Esophagus muscularis mucosa (tissue), 4 donors: ENCODE data around the gene SHLD1. TPM values are rescaled to one million over a fixed set of nuclear protein-coding genes. Genes with fewer than 3 reads are reported as not detected.

Experiments used
- DNase-seq: peaks from one replicate; pipeline ENCODE4 v3.0.0-alpha.2; 2017; ENCODE audit errors: extremely low spot score
- H3K27ac ChIP-seq, 4 donors: fragments of 200-600 bp; sonication (generic); replicated peaks in 1 of 4; 1 replicate in 3 of 4; 2 replicates in 1 of 4; pipeline ENCODE4 v1.5.1; 2016 to 2019; ENCODE audit warnings: mild to moderate bottlenecking in 1 of 4
- H3K27me3 ChIP-seq, 4 donors: fragments of 200-600 bp; sonication (generic); one replicate each; pipeline versions ENCODE4 v1.5.1 to v1.6.0; 2016 to 2019
- H3K36me3 ChIP-seq, 4 donors: fragments of 200-600 bp; sonication (generic); one replicate each; pipeline ENCODE4 v1.5.1; 2016 to 2019
- H3K4me1 ChIP-seq, 4 donors: fragments of 200-600 bp; sonication (generic); one replicate each; pipeline ENCODE4 v1.5.1; 2016 to 2019
- H3K4me3 ChIP-seq, 4 donors: fragments of 200-600 bp; sonication (generic); 1 replicate in 2 of 4; 2 replicates in 2 of 4; pipeline ENCODE4 v1.5.1; 2016 to 2019; ENCODE audit warnings: mild to moderate bottlenecking in 4 of 4, moderate library complexity in 1 of 4
- H3K9me3 ChIP-seq, 4 donors: fragments of 200-600 bp; sonication (generic); 1 replicate in 3 of 4; 2 replicates in 1 of 4; pipeline ENCODE4 v1.5.1; 2016 to 2019
- EP300 ChIP-seq: sonication (generic); formaldehyde crosslinking; IDR thresholded peaks from one replicate; pipeline ENCODE4 v1.6.1; 2017; ENCODE audit warnings: antibody characterized with exemption
- POLR2A ChIP-seq: fragments of 450-650 bp; IDR thresholded peaks from one replicate; pipeline ENCODE4 v1.6.1; 2017; ENCODE audit warnings: antibody characterized with exemption, moderate library complexity, mild to moderate bottlenecking, low read depth
- POLR2AphosphoS5 ChIP-seq, 2 donors: sonication (generic); formaldehyde crosslinking; IDR thresholded peaks; one replicate each; pipeline ENCODE4 v1.6.1; 2017; ENCODE audit warnings: antibody characterized with exemption in 2 of 2
- WGBS: methylation state at CpG from one replicate; pipeline ENCODE4 v1.1.5; 2018; 5-methylcytosine and 5-hydroxymethylcytosine counted together
- intact Hi-C: fragments of 100-400 bp; cut with DNase I; formaldehyde crosslinking; loops from one replicate; pipeline ENCODE4 v1.15.1; 2023
- total RNA-seq, 4 donors: library from RNA; depleted of rRNA; stranded (reverse); fragments of >200 nt; gene quantifications; one replicate each; pipeline versions ENCODE4 v1.1.0 to v1.2.1, GENCODE V29; 2016
- TF ChIP-seq, protein P1 (sequence below), 3 experiments: fragments of 200-600 bp in 2 of 3; fragments of 450-650 bp in 1 of 3; sonication (generic) in 2 of 3; IDR thresholded peaks; one replicate each; pipeline ENCODE4 v1.5.1; 2017 to 2019; ENCODE audit warnings: antibody characterized with exemption in 3 of 3, mild to moderate bottlenecking in 2 of 3, moderate library complexity in 1 of 3

The SHLD1 gene
- total RNA-seq, 4 donors from 2014 or later: 1.7 to 4.6 (median 2.6) TPM

DNA sequence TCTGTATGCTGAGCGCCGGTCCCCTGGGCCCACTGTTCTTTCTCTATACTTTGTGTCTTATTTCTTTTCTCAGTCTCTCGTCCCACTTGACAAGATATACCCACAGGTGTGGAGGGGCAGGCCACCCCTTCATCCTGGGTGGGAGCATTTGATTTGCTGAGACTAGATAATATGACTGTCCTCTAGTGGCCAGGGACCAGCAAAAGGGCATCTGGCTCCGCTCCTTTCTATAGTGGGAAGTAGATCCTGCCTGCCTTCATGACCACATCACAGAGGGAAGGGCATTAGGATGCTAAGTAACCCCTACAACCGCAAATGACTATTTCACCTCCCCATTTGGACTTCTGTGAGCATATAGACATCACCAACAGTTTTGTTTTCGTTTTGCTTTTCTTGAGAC lies 135.7 kb downstream of the SHLD1 start:
- H3K27ac ChIP-seq: no peak overlapping the region
- TF ChIP-seq POLR2A (no peak), EP300 (no peak), POLR2AphosphoS5 (IDR thresholded peaks at IDR 0.05) (no peak)
- TF ChIP-seq, protein P1, sequence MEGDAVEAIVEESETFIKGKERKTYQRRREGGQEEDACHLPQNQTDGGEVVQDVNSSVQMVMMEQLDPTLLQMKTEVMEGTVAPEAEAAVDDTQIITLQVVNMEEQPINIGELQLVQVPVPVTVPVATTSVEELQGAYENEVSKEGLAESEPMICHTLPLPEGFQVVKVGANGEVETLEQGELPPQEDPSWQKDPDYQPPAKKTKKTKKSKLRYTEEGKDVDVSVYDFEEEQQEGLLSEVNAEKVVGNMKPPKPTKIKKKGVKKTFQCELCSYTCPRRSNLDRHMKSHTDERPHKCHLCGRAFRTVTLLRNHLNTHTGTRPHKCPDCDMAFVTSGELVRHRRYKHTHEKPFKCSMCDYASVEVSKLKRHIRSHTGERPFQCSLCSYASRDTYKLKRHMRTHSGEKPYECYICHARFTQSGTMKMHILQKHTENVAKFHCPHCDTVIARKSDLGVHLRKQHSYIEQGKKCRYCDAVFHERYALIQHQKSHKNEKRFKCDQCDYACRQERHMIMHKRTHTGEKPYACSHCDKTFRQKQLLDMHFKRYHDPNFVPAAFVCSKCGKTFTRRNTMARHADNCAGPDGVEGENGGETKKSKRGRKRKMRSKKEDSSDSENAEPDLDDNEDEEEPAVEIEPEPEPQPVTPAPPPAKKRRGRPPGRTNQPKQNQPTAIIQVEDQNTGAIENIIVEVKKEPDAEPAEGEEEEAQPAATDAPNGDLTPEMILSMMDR (IDR thresholded peaks at IDR 0.05): no peak
- 81% methylated on average over 6 of the region's 6 CpGs for WGBS
- no peaks in the 10 kb centered on the region for H3K36me3 ChIP-seq
- intact Hi-C loops: no loop called here
- H3K4me3 ChIP-seq: no peak overlapping the region
- H3K27me3 ChIP-seq: peaks cover 0 to 5% (median 0%) of the 10 kb centered on the region in 4 donors
- DNase-seq: no peak
- no peaks in the 10 kb centered on the region for H3K9me3 ChIP-seq
- H3K4me1 ChIP-seq: no peaks in the 10 kb centered on the region

DNA sequence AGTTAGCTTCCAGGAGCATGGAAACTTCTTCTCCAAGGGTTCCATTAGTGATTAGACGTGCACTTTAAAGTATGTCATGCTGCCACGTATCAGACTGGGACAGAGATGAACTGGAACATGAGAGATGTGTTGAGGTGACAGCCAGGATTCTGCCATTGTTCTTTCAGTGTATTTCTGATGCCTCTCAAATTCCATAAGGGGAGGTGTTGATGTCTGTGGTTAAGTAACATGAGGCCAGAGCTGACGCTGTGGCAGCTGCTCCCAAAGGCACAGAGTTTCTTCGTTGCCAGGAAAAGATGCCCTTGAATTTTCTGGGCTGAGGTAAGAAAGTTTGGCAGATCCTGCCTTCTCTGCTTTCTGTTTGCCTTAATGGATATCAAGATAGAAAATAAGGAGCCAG lies 136.6 kb downstream of the SHLD1 start:
- WGBS: 72% methylated on average over 4 of the region's 4 CpGs
- no peaks in the 10 kb centered on the region for H3K9me3 ChIP-seq
- intact Hi-C loops: no loop called here
- no peaks in the 10 kb centered on the region for H3K36me3 ChIP-seq
- TF ChIP-seq, protein P1 (IDR thresholded peaks at IDR 0.05): no peak
- TF ChIP-seq POLR2A (no peak), POLR2AphosphoS5 (IDR thresholded peaks at IDR 0.05) (no peak), EP300 (no peak)
- DNase-seq: no peak
- H3K27ac ChIP-seq: no peak overlapping the region
- H3K27me3 ChIP-seq: no peaks in the 10 kb centered on the region
- no peaks in the 10 kb centered on the region for H3K4me1 ChIP-seq
- no peak overlapping the region for H3K4me3 ChIP-seq

DNA sequence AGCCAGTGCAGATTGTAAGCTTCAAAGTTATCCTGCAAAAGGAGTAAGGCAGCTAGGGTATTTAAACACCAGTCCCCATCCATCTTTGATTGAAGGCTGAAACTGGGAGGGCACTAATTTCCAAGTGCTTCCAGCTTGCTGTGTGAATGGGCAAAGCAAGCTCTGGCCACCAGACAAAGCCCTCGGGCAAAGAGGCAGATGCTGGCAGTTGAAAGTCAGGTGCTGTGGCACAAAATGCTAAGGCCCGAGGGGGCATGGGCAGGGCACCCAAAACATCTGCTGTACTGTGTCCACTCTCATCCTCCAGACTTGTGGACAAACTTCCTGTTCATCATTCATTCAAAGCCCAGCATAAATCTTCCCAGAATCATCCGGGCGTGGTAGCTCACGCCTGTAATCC lies 137.2 kb downstream of the SHLD1 start:
- Histone ChIP-seq H3K4me3 (no peak overlapping the region), H3K36me3 (no peaks in the 10 kb centered on the region), H3K4me1 (no peaks in the 10 kb centered on the region), H3K27ac (no peak overlapping the region), H3K9me3 (no peaks in the 10 kb centered on the region), H3K27me3 (no peaks in the 10 kb centered on the region)
- WGBS: 81% methylated on average over 3 of the region's 5 CpGs
- intact Hi-C loops: no loop called here
- no peak for DNase-seq
- TF ChIP-seq POLR2AphosphoS5 (IDR thresholded peaks at IDR 0.05) (no peak), POLR2A (no peak), EP300 (no peak)
- TF ChIP-seq, protein P1 (IDR thresholded peaks at IDR 0.05): no peak

DNA sequence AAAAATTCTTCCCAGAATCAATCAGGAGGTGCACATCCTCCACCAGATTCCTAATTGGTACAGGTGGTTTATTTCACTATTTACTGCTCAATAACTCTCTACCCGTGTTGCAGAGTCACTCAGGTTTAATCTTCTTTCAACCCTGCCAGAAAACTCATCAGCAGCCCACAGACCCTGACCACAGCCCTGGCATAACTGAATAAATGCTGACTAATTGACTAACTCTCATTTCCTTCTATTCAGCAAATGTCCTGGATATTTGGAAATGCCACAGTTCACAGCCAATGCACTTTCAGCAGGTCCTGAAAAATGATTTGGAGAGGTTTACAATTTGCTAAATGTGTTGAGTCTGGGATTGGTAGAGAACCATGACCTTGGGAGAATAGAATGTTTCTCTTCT lies 137.8 kb downstream of the SHLD1 start:
- Histone ChIP-seq H3K4me1 (no peaks in the 10 kb centered on the region), H3K36me3 (no peaks in the 10 kb centered on the region), H3K4me3 (no peak overlapping the region), H3K27me3 (no peaks in the 10 kb centered on the region), H3K9me3 (no peaks in the 10 kb centered on the region), H3K27ac (no peak overlapping the region)
- intact Hi-C loops: no loop called here
- no peak for TF ChIP-seq POLR2A
- TF ChIP-seq, protein P1 (IDR thresholded peaks at IDR 0.05): no peak
- TF ChIP-seq POLR2AphosphoS5 (IDR thresholded peaks at IDR 0.05): no peak
- no peak for TF ChIP-seq EP300
- WGBS: 35% methylated on average over 1 of the region's 1 CpG
- DNase-seq: no peak

DNA sequence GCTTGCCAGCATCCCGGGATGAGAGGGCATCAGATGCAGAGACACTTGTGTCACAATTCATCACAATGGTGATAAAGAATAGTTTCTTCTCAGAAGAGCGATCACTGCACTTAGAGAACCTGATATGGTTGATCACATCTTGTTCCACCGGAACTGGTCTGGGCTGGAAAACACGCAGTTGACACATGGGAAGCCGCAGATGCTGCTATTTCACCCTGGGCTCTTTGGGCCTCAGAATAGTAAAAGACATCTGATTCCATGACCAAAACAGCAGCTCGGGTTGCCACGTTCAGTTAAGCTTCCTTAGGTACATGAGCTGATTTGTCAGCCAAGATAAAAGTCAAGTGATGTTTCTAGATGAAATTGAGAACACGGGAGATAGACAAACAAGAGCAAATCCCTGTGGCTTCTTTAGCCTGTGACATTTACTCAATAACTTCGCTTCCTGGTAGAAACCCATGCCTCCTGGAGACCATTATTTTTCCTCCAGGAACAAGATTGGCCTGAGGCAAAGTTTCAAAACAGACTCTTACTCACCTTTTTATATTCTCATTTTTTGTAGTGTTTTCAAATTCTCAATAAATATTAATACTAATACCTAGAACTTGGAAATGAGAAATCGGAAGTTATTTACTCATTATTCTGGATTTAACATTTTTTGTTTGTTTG lies 140.7 kb downstream of the SHLD1 start:
- intact Hi-C loops: no loop called here

More for the DNA sequence above, 140.7 kb downstream of the SHLD1 start:
- Histone ChIP-seq H3K27me3 (peaks cover 0 to 3% (median 0%) of the 10 kb centered on the region in 4 donors), H3K27ac (no peak overlapping the region), H3K36me3 (no peaks in the 10 kb centered on the region), H3K4me3 (no peak overlapping the region), H3K4me1 (no peaks in the 10 kb centered on the region), H3K9me3 (no peaks in the 10 kb centered on the region)
- no peak for DNase-seq
- 72% methylated on average over 10 of the region's 10 CpGs for WGBS
- TF ChIP-seq POLR2A (no peak), POLR2AphosphoS5 (IDR thresholded peaks at IDR 0.05) (no peak), EP300 (no peak)
- TF ChIP-seq, protein P1 (IDR thresholded peaks at IDR 0.05): no peak
